ENCODE data around the gene SMPD3. TPM values are rescaled to one million over a fixed set of nuclear protein-coding genes. Genes with fewer than 3 reads are reported as not detected.

The SMPD3 gene
- total and polyA plus RNA-seq, 8 donors = 0.83 to 5.5 (median 2.2) TPM

- Histone ChIP-seq H3K36me3 (no peaks in the 10 kb centered on the region), H3K4me3 (no peak overlapping the region), H3K9me3 (no peaks in the 10 kb centered on the region), H3K27ac (no peak overlapping the region), H3K27me3 (no peaks in the 10 kb centered on the region), H3K4me1 (no peaks in the 10 kb centered on the region)
- 45 to 49% methylated on average over 13 of the region's 13 CpGs for WGBS, 2 donors
- peak in 1 of 4 donors; percentile 28 for TF ChIP-seq CTCF (IDR thresholded peaks at IDR 0.05)
- FAIRE-seq (no peak), ATAC-seq (peak in 3 of 4 donors; percentile 35 to 51 (median 50)), DNase-seq (peak in 4 of 6 donors; percentile 24 to 36 (median 34))
- intact Hi-C loops (cut with DNase I) = no loop called here
Measured at GRCh38 chr16:68367030-68367429, 81.3 kb downstream of the SMPD3 start.

- Histone ChIP-seq H3K36me3 (no peaks in the 10 kb centered on the region), H3K27ac (no peak overlapping the region), H3K4me1 (no peaks in the 10 kb centered on the region), H3K4me3 (no peak overlapping the region), H3K27me3 (no peaks in the 10 kb centered on the region), H3K9me3 (no peaks in the 10 kb centered on the region)
- intact Hi-C loops (cut with DNase I) = no loop called here
- DNase-seq (peak in 2 of 6 donors; percentile 8 to 32), FAIRE-seq (no peak), ATAC-seq (no peak)
- TF ChIP-seq CTCF (IDR thresholded peaks at IDR 0.05) = no peak
- WGBS, 2 donors = 42 to 62% methylated on average over 8 of the region's 8 CpGs
Measured at GRCh38 chr16:68366062-68366461, 82.2 kb downstream of the SMPD3 start.

- no peak for TF ChIP-seq CTCF (IDR thresholded peaks at IDR 0.05)
- ATAC-seq (peak in 2 of 4 donors; percentile 17 to 50), DNase-seq (peak in 1 of 6 donors; percentile 68), FAIRE-seq (no peak)
- Histone ChIP-seq H3K36me3 (no peaks in the 10 kb centered on the region), H3K4me1 (no peaks in the 10 kb centered on the region), H3K27me3 (no peaks in the 10 kb centered on the region), H3K27ac (no peak overlapping the region), H3K9me3 (no peaks in the 10 kb centered on the region), H3K4me3 (no peak overlapping the region)
- intact Hi-C loops (cut with DNase I) = no loop called here
- WGBS, 2 donors = 67 to 70% methylated on average over 17 to 18 of the region's 18 CpGs
Measured at GRCh38 chr16:68365167-68365817, 83.0 kb downstream of the SMPD3 start.

- 51 to 64% methylated on average over 14 of the region's 14 CpGs for WGBS, 2 donors
- Histone ChIP-seq H3K27me3 (no peaks in the 10 kb centered on the region), H3K27ac (no peak overlapping the region), H3K9me3 (no peaks in the 10 kb centered on the region), H3K4me1 (no peaks in the 10 kb centered on the region), H3K4me3 (no peak overlapping the region), H3K36me3 (no peaks in the 10 kb centered on the region)
- DNase-seq (peak in 1 of 6 donors; percentile 41), ATAC-seq (no peak), FAIRE-seq (no peak)
- no peak for TF ChIP-seq CTCF (IDR thresholded peaks at IDR 0.05)
- intact Hi-C loops (cut with DNase I) = no loop called here
Measured at GRCh38 chr16:68364561-68364998, 83.7 kb downstream of the SMPD3 start.
